ENCODE data around the gene C2orf76.

C2orf76 gene

GRCh38 chr2:119261493-119262225 is 105.0 kb downstream of the C2orf76 start:
- DNase-seq: no peak

GRCh38 chr2:119260646-119261492 is 105.8 kb downstream of the C2orf76 start:
- no peak for DNase-seq

GRCh38 chr2:119259296-119259860 is 107.3 kb downstream of the C2orf76 start:
- DNase-seq: no peak

- no peak for DNase-seq
Observed at GRCh38 chr2:119257198-119257597, 109.4 kb downstream of the C2orf76 start.

- DNase-seq: no peak
Observed at GRCh38 chr2:119256582-119256921, 110.1 kb downstream of the C2orf76 start.

GRCh38 chr2:119255760-119256581 is 110.7 kb downstream of the C2orf76 start:
- no peak for DNase-seq

GRCh38 chr2:119254601-119255080 is 112.0 kb downstream of the C2orf76 start:
- no peak for DNase-seq

GRCh38 chr2:119253760-119254600 is 112.7 kb downstream of the C2orf76 start:
- no peak for DNase-seq

- no peak for DNase-seq
Observed at GRCh38 chr2:119253114-119253702, 113.4 kb downstream of the C2orf76 start.

Data from NCI-H510A (cell line).